HEK293T (cell line): ENCODE measurements around the gene LEPR.

ENCODE experiments used
- CTBP1 ChIP-seq: fragments of 450-650 bp; IDR thresholded peaks from 2 replicates; pipeline ENCODE4 v1.6.1; 2016; ENCODE audit warnings: borderline replicate concordance
- ELF4 ChIP-seq: fragments of 450-650 bp; IDR thresholded peaks from 2 replicates; pipeline ENCODE4 v1.6.1; 2017; ENCODE audit warnings: antibody characterized with exemption
- FOXK2 ChIP-seq: fragments of 450-650 bp; IDR thresholded peaks from 2 replicates; pipeline ENCODE4 v1.6.1; 2016; ENCODE audit warnings: mild to moderate bottlenecking
- L3MBTL2 ChIP-seq: fragments of 450-650 bp; conservative IDR thresholded peaks from 2 replicates; pipeline ENCODE4 v1.6.1; 2016; ENCODE audit warnings: mild to moderate bottlenecking
- NFRKB ChIP-seq: fragments of 450-650 bp; IDR thresholded peaks from 2 replicates; pipeline ENCODE4 v1.6.1; 2016; ENCODE audit warnings: mild to moderate bottlenecking, moderate library complexity
- SP1 ChIP-seq: fragments of 450-650 bp; IDR thresholded peaks from 2 replicates; pipeline ENCODE4 v1.6.1; 2017
- SUZ12 ChIP-seq: fragments of 450-650 bp; IDR thresholded peaks from 2 replicates; pipeline ENCODE4 v1.6.1; 2016; ENCODE audit warnings: mild to moderate bottlenecking
- TARDBP ChIP-seq: fragments of 450-650 bp; IDR thresholded peaks from 2 replicates; pipeline ENCODE4 v1.6.1; 2016
- ZNF384 ChIP-seq: fragments of 450-650 bp; IDR thresholded peaks from 2 replicates; pipeline ENCODE4 v1.6.1; 2016

DNA sequence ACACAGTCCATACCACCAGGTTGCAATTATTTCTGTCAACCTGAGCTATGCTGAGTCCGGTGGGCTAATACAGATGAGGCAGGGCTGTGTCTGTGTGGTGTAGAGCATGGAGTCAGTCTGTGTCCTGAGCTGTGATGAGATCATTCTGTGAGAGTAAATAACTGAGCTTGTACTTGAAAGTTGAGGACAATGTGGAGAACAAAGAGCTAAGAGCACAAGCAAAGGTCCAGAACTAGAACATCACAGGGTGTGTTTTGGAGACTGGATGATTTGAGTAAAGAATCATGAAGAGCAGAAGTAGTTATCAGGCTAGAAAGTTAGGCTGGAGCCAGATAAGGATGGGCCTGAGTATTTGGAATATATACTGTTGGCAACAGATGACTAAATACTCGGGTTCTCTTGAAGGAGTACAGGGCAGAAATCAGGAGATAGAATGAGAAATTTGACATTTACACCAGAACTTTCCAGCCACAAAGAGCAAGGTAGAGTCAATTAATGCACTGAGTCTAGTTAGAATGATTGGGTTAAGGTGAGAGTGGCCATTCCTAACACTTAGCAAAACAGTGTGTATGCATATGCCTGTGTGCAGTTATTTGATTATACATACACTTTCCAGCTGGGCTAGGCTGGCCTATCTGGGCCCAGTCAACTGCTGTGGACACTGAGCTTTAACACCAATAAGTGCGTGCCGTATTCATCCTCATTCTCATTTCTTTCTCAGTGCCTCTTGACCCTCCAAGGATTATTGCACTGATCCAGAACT lies 48.8 kb downstream of the LEPR start:
- no peak for TF ChIP-seq NFRKB
- no peak for TF ChIP-seq L3MBTL2
- TF ChIP-seq TARDBP: no peak
- TF ChIP-seq ELF4: no peak
- TF ChIP-seq CTBP1: no peak
- no peak for TF ChIP-seq SP1
- TF ChIP-seq FOXK2: no peak
- TF ChIP-seq SUZ12: no peak
- no peak for TF ChIP-seq ZNF384
